T-helper 1 cell treated with Interleukin-12 subunit alpha and Interleukin-12 subunit beta and Interleukin-4 antibody, amounts not matched to agents 30 μg/mL and 1 μg/mL, for 36 hours (primary cell): ENCODE measurements around the gene SEMA3E.

ENCODE experiments used
- H3K27ac Mint-ChIP-seq: one replicate; pipeline ENCODE4 v1.8.0; 2021; ENCODE audit warnings: mild to moderate bottlenecking, mixed read lengths
- H3K27me3 Mint-ChIP-seq: one replicate; pipeline ENCODE4 v1.8.0; 2021; ENCODE audit warnings: low read depth, mixed read lengths
- H3K36me3 Mint-ChIP-seq: one replicate; pipeline ENCODE4 v1.8.0; 2021; ENCODE audit warnings: low read depth, mixed read lengths
- H3K4me1 Mint-ChIP-seq: one replicate; pipeline ENCODE4 v1.8.0; 2021; ENCODE audit warnings: low read depth, mixed read lengths
- H3K4me3 Mint-ChIP-seq: one replicate; pipeline ENCODE4 v1.8.0; 2021; ENCODE audit warnings: mild to moderate bottlenecking, moderate library complexity, mixed read lengths
- H3K9me3 Mint-ChIP-seq: one replicate; pipeline ENCODE4 v1.8.0; 2021; ENCODE audit warnings: mixed read lengths

The SEMA3E gene

GRCh38 chr7:83366629-83367028, 282.3 kb downstream of the SEMA3E start:
- Mint-ChIP-seq H3K27me3 (no peaks in the 10 kb centered on the region), H3K9me3 (no peaks in the 10 kb centered on the region), H3K4me3 (no peak overlapping the region), H3K4me1 (no peaks in the 10 kb centered on the region), H3K27ac (no peak overlapping the region), H3K36me3 (no peaks in the 10 kb centered on the region)

GRCh38 chr7:83365746-83366145, 283.2 kb downstream of the SEMA3E start:
- Mint-ChIP-seq H3K27me3 (no peaks in the 10 kb centered on the region), H3K4me3 (no peak overlapping the region), H3K27ac (no peak overlapping the region), H3K9me3 (no peaks in the 10 kb centered on the region), H3K4me1 (no peaks in the 10 kb centered on the region), H3K36me3 (no peaks in the 10 kb centered on the region)

- Mint-ChIP-seq H3K27me3 (no peaks in the 10 kb centered on the region), H3K9me3 (no peaks in the 10 kb centered on the region), H3K4me3 (no peak overlapping the region), H3K27ac (no peak overlapping the region), H3K36me3 (no peaks in the 10 kb centered on the region), H3K4me1 (no peaks in the 10 kb centered on the region)
Observed at GRCh38 chr7:83362871-83363550, 285.9 kb downstream of the SEMA3E start.

- Mint-ChIP-seq H3K27ac (no peak overlapping the region), H3K36me3 (no peaks in the 10 kb centered on the region), H3K4me3 (no peak overlapping the region), H3K4me1 (no peaks in the 10 kb centered on the region), H3K27me3 (no peaks in the 10 kb centered on the region), H3K9me3 (no peaks in the 10 kb centered on the region)
Observed at GRCh38 chr7:83359108-83359507, 289.8 kb downstream of the SEMA3E start.

DNA sequence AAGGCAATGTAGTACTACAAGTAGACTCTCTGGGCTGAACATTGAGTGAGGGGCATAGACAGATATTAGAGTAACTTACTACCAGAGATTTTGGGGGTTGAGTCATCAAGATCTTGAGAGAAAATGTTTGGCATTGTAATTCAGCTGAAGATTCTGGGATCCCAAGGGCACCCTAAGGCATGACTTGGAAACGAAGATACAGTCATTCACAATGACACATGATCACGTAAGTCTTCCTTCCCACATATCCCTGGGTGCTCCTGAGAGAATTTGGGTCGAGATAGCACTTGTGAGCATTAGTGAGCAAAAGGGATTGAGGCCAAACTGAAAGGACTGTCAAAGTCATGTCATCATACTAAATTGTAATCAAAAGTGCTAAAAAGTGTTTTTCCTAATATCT, 293.8 kb downstream of the SEMA3E start:
- H3K4me3 Mint-ChIP-seq, result no peak overlapping the region
- H3K4me1 Mint-ChIP-seq, result no peaks in the 10 kb centered on the region
- no peaks in the 10 kb centered on the region for H3K36me3 Mint-ChIP-seq
- H3K9me3 Mint-ChIP-seq, result peaks cover 3% of the 10 kb centered on the region
- no peak overlapping the region for H3K27ac Mint-ChIP-seq
- H3K27me3 Mint-ChIP-seq, result no peaks in the 10 kb centered on the region

DNA sequence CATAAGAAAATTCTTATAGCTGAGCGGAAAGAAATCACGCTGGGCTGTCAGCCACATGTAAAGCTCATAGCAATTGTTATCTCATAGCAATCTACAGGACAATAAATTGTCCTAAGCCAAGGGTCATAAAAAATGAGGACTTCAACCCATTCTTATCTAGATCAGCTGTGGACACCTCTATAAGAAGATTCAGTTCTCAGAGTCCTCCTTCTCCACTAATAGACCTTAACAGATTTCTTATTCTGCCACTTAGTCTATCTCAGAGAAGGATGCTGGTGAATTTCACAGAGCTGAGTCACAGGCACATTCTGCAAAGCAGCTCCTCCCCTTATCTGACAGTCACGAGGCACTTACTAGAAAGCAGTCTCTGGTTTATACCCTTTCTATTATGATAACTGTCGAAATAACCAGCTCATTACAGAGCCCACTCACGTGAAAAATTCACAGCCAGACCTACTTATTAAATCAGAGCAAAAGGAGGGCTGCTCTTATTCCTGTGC, 300.9 kb downstream of the SEMA3E start:
- no peaks in the 10 kb centered on the region for H3K4me1 Mint-ChIP-seq
- no peaks in the 10 kb centered on the region for H3K27me3 Mint-ChIP-seq
- H3K27ac Mint-ChIP-seq, result no peak overlapping the region
- H3K9me3 Mint-ChIP-seq, result peaks cover 4% of the 10 kb centered on the region
- H3K36me3 Mint-ChIP-seq, result no peaks in the 10 kb centered on the region
- H3K4me3 Mint-ChIP-seq, result no peak overlapping the region

- Mint-ChIP-seq H3K27ac (no peak overlapping the region), H3K4me3 (no peak overlapping the region), H3K4me1 (no peaks in the 10 kb centered on the region), H3K9me3 (peaks cover 4% of the 10 kb centered on the region), H3K36me3 (no peaks in the 10 kb centered on the region), H3K27me3 (no peaks in the 10 kb centered on the region)
Observed at GRCh38 chr7:83339907-83340306, 309.0 kb downstream of the SEMA3E start.

DNA sequence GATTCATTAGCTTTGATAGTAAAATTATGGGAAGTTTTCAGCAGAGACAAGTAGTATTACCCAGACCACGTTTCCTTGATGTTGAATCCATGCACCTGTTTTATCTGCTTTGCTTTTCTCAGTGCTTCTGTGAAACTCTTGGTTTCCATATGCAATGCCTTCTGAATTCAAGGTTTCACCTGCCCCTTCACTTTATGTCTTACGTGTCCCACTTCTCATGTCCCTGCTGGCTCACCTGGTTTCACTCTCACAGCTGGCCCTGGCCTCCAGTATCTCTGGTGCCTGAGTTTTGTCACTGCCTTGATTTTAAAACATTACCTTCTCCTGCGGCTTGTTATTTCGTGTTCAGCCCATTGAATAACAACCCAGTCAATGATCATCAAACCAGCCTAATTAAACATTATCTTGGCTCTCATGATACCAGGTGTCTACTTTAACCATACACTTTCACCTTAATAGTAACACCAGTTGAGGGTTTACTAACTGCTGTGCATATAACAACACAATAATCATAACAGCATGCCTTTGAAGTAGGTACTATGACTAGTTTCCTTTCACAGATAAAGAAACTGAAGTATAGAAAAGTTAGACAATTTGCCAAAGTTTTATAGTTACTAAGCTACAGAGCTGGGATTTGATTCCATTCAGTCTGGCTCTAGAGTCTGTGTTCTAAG, 310.5 kb downstream of the SEMA3E start:
- Mint-ChIP-seq H3K36me3 (no peaks in the 10 kb centered on the region), H3K4me3 (no peak overlapping the region), H3K9me3 (no peaks in the 10 kb centered on the region), H3K4me1 (no peaks in the 10 kb centered on the region), H3K27ac (no peak overlapping the region), H3K27me3 (no peaks in the 10 kb centered on the region)

- no peak overlapping the region for H3K4me3 Mint-ChIP-seq
- no peaks in the 10 kb centered on the region for H3K4me1 Mint-ChIP-seq
- no peaks in the 10 kb centered on the region for H3K9me3 Mint-ChIP-seq
- no peak overlapping the region for H3K27ac Mint-ChIP-seq
- no peaks in the 10 kb centered on the region for H3K27me3 Mint-ChIP-seq
- no peaks in the 10 kb centered on the region for H3K36me3 Mint-ChIP-seq
Observed at GRCh38 chr7:83337050-83337449, 311.9 kb downstream of the SEMA3E start.

- Mint-ChIP-seq H3K9me3 (no peaks in the 10 kb centered on the region), H3K4me1 (no peaks in the 10 kb centered on the region), H3K27me3 (no peaks in the 10 kb centered on the region), H3K4me3 (no peak overlapping the region), H3K27ac (no peak overlapping the region), H3K36me3 (no peaks in the 10 kb centered on the region)
Observed at GRCh38 chr7:83326223-83326622, 322.7 kb downstream of the SEMA3E start.

- Mint-ChIP-seq H3K27me3 (no peaks in the 10 kb centered on the region), H3K27ac (no peak overlapping the region), H3K9me3 (no peaks in the 10 kb centered on the region), H3K36me3 (no peaks in the 10 kb centered on the region), H3K4me3 (no peak overlapping the region), H3K4me1 (no peaks in the 10 kb centered on the region)
Observed at GRCh38 chr7:83325083-83325482, 323.9 kb downstream of the SEMA3E start.

DNA sequence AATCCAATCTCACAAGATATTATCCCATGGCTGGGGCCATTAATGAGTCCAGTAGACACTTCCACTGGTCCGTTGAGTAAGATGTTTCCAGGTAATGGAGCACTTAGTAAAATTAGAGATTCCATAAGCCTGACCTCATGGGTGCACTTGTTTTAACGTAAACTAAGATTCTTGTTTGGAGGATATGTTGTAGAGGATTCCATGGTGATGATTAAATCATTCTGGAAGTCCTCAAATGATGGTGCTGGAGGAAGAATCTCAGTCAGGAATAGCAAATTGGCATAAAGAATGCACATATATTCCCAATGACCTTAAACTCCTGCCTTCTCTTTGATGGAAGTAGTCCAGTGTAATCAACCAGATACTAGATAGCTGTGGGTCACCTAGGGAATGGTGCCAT, 324.3 kb downstream of the SEMA3E start:
- Mint-ChIP-seq H3K4me3 (no peak overlapping the region), H3K4me1 (no peaks in the 10 kb centered on the region), H3K27me3 (no peaks in the 10 kb centered on the region), H3K9me3 (no peaks in the 10 kb centered on the region), H3K36me3 (no peaks in the 10 kb centered on the region), H3K27ac (no peak overlapping the region)

DNA sequence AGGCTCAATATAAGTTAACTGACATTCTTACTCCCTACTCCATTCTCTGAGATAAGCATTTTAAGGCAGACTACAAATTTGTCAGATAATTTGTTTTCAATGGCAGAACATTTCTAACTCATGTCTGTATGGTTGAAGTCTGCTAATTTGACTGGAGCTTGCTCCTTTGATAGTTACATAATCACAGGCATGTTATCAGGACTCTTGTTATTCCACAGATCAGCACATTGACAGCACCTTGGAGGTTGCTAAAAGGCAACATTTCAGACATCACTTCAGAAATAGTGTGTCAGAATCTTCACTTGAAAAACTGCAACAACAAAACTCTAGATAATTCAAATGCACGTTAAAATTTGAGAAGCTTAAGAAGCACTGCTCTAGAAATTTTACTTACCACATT, 327.9 kb downstream of the SEMA3E start:
- no peaks in the 10 kb centered on the region for H3K9me3 Mint-ChIP-seq

GRCh38 chr7:83313931-83314330, 335.0 kb downstream of the SEMA3E start:
- Mint-ChIP-seq H3K9me3 (no peaks in the 10 kb centered on the region), H3K4me1 (no peaks in the 10 kb centered on the region), H3K36me3 (no peaks in the 10 kb centered on the region), H3K4me3 (no peak overlapping the region), H3K27me3 (no peaks in the 10 kb centered on the region), H3K27ac (no peak overlapping the region)

More for the DNA sequence above, 327.9 kb downstream of the SEMA3E start:
- Mint-ChIP-seq H3K27me3 (no peaks in the 10 kb centered on the region), H3K27ac (no peak overlapping the region), H3K36me3 (no peaks in the 10 kb centered on the region), H3K4me3 (no peak overlapping the region), H3K4me1 (no peaks in the 10 kb centered on the region)
